Suprapubic skin (tissue), 4 donors: ENCODE results near the gene SLC35E3.

ENCODE experiments used
- EP300 ChIP-seq: sonication (generic); formaldehyde crosslinking; IDR thresholded peaks from one replicate; pipeline ENCODE4 v1.6.1; 2017; ENCODE audit warnings: antibody characterized with exemption
- POLR2A ChIP-seq, 2 donors: fragments of 450-650 bp; IDR thresholded peaks; one replicate each; pipeline ENCODE4 v1.6.1; 2017; ENCODE audit warnings: antibody characterized with exemption in 2 of 2, mild to moderate bottlenecking in 2 of 2, moderate library complexity in 2 of 2
- POLR2AphosphoS5 ChIP-seq, 3 donors: sonication (generic); formaldehyde crosslinking; IDR thresholded peaks; one replicate each; pipeline ENCODE4 v1.6.1; 2017; ENCODE audit warnings: antibody characterized with exemption in 3 of 3
- TF ChIP-seq, protein P1 (sequence below), 2 donors: fragments of 200-600 bp in 1 of 2; fragments of 450-650 bp in 1 of 2; sonication (generic) in 1 of 2; IDR thresholded peaks; one replicate each; pipeline ENCODE4 v1.5.1; 2016 to 2019; ENCODE audit warnings: antibody characterized with exemption in 2 of 2, mild to moderate bottlenecking in 1 of 2, moderate library complexity in 1 of 2

DNA sequence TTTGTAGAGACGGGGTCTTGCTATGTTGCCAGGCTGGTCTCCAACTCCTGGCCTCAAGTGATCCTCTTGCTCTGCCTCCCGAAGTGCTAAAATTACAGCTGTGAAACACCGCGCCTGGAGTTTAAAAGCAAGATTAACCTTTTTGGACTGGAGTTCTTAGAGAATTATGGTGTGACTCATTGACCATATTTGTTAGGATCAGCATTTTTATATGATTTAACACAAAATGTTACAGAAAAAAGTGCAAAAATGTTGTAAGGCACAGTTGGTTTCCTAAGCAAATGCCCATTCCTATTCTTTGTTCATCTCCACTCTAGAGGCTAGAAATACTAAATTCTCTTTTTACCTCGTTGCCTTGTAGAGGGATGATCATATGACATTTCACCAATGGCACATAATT is 27.6 kb downstream of the SLC35E3 start:
- TF ChIP-seq, protein P1, sequence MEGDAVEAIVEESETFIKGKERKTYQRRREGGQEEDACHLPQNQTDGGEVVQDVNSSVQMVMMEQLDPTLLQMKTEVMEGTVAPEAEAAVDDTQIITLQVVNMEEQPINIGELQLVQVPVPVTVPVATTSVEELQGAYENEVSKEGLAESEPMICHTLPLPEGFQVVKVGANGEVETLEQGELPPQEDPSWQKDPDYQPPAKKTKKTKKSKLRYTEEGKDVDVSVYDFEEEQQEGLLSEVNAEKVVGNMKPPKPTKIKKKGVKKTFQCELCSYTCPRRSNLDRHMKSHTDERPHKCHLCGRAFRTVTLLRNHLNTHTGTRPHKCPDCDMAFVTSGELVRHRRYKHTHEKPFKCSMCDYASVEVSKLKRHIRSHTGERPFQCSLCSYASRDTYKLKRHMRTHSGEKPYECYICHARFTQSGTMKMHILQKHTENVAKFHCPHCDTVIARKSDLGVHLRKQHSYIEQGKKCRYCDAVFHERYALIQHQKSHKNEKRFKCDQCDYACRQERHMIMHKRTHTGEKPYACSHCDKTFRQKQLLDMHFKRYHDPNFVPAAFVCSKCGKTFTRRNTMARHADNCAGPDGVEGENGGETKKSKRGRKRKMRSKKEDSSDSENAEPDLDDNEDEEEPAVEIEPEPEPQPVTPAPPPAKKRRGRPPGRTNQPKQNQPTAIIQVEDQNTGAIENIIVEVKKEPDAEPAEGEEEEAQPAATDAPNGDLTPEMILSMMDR (IDR thresholded peaks at IDR 0.05), result no peak
- TF ChIP-seq POLR2A (IDR thresholded peaks at IDR 0.05) (no peak), POLR2AphosphoS5 (IDR thresholded peaks at IDR 0.05) (no peak), EP300 (no peak)
